SU-DHL-6 (cell line): Measurements from ENCODE around the gene PRDM10.

Experiments used
- H2AFZ ChIP-seq: fragments of 200-600 bp; sonication (generic); 2 replicates; pipeline ENCODE4 v1.6.1; 2014; ENCODE audit warnings: low read depth, mild to moderate bottlenecking, moderate library complexity, mixed read lengths, antibody characterized with exemption, low read length; ENCODE audit not compliant: severe bottlenecking
- H3F3A ChIP-seq: fragments of 200-600 bp; shearing (Covaris generic); 2 replicates; pipeline ENCODE4 v1.6.0; 2016; ENCODE audit warnings: antibody characterized with exemption, mild to moderate bottlenecking; ENCODE audit not compliant: insufficient read depth
- H3K27ac ChIP-seq: fragments of 200-600 bp; sonication (generic); 2 replicates; pipeline ENCODE4 v1.5.1; 2016; ENCODE audit warnings: low read depth, mild to moderate bottlenecking, low read length, moderate library complexity, mixed read lengths
- H3K27me3 ChIP-seq: fragments of 200-600 bp; sonication (generic), shearing (Covaris generic); 2 replicates; pipeline ENCODE4 v1.6.0; 2014; ENCODE audit warnings: mild to moderate bottlenecking, low read length
- H3K36me3 ChIP-seq: fragments of 200-600 bp; sonication (generic); 2 replicates; pipeline ENCODE4 v1.6.1; 2014; ENCODE audit warnings: mild to moderate bottlenecking, low read length, mixed read lengths
- H3K4me2 ChIP-seq: fragments of 300-600, 200-600 bp; shearing (Covaris generic), sonication (generic); 2 replicates; pipeline ENCODE4 v1.6.0; 2014; ENCODE audit warnings: low read length, low read depth, mild to moderate bottlenecking; ENCODE audit not compliant: poor library complexity, severe bottlenecking
- H3K4me3 ChIP-seq: fragments of 200-600 bp; sonication (generic); 2 replicates; pipeline ENCODE4 v1.5.1; 2014; ENCODE audit warnings: antibody characterized with exemption, low read length, mild to moderate bottlenecking, mixed read lengths; ENCODE audit not compliant: insufficient read depth, poor library complexity, severe bottlenecking
- H3K79me2 ChIP-seq: fragments of 200-600 bp; sonication (generic); 2 replicates; pipeline ENCODE4 v1.6.1; 2014; ENCODE audit warnings: mild to moderate bottlenecking, low read length, moderate library complexity; ENCODE audit not compliant: insufficient read depth
- H3K9ac ChIP-seq: fragments of 200-600 bp; sonication (generic); 2 replicates; pipeline ENCODE4 v1.7.0; 2014; ENCODE audit warnings: mild to moderate bottlenecking, low read length
- H3K9me2 ChIP-seq: fragments of 200-600 bp; sonication (generic); replicated peaks from 2 replicates; pipeline ENCODE4 v1.6.1; 2014; ENCODE audit warnings: low read length; ENCODE audit not compliant: insufficient read depth
- H3K9me3 ChIP-seq: fragments of 200-600 bp; sonication (generic); 2 replicates; pipeline ENCODE4 v1.6.1; 2014; ENCODE audit warnings: low read length, mixed read lengths; ENCODE audit not compliant: insufficient read depth
- H4K20me1 ChIP-seq: fragments of 200-600 bp; sonication (generic); 2 replicates; pipeline ENCODE4 v1.6.1; 2014; ENCODE audit warnings: low read depth, mild to moderate bottlenecking, antibody characterized with exemption, low read length, moderate library complexity, mixed read lengths
- CTCF ChIP-seq: fragments of 200-600 bp; sonication (generic); IDR thresholded peaks from one replicate; pipeline ENCODE4 v1.5.1; 2017; ENCODE audit warnings: antibody characterized with exemption, mild to moderate bottlenecking, low read length, moderate library complexity; ENCODE audit not compliant: insufficient read depth, poor library complexity, severe bottlenecking
- EZH2phosphoT487 ChIP-seq: fragments of 200-600 bp; sonication (generic), shearing (Covaris generic); conservative IDR thresholded peaks from 2 replicates; pipeline ENCODE4 v1.6.1; 2018; ENCODE audit warnings: mild to moderate bottlenecking, antibody characterized with exemption, low read length, moderate library complexity, mixed read lengths

PRDM10 gene

GRCh38 chr11:129865701-129866100, 136.9 kb downstream of the PRDM10 start:
- H3K9me3 ChIP-seq, result no peaks in the 10 kb centered on the region
- TF ChIP-seq EZH2phosphoT487 (no peak), CTCF (no peak)
- no peaks in the 10 kb centered on the region for H3K36me3 ChIP-seq
- no peaks in the 10 kb centered on the region for H4K20me1 ChIP-seq
- no peak overlapping the region for H3K4me3 ChIP-seq
- no peaks in the 10 kb centered on the region for H3F3A ChIP-seq
- H3K27ac ChIP-seq, result no peak overlapping the region
- no peak overlapping the region for H2AFZ ChIP-seq
- no peak overlapping the region for H3K4me2 ChIP-seq
- H3K9me2 ChIP-seq, result no peaks in the 10 kb centered on the region
- H3K27me3 ChIP-seq, result no peaks in the 10 kb centered on the region
- no peaks in the 10 kb centered on the region for H3K79me2 ChIP-seq
- H3K9ac ChIP-seq, result no peak overlapping the region

- H4K20me1 ChIP-seq, result no peaks in the 10 kb centered on the region
- no peaks in the 10 kb centered on the region for H3K27me3 ChIP-seq
- H3K79me2 ChIP-seq, result no peaks in the 10 kb centered on the region
- no peak overlapping the region for H3K4me2 ChIP-seq
- no peak overlapping the region for H2AFZ ChIP-seq
- no peaks in the 10 kb centered on the region for H3F3A ChIP-seq
- no peak for TF ChIP-seq EZH2phosphoT487
- no peak for TF ChIP-seq CTCF
- no peak overlapping the region for H3K9ac ChIP-seq
- H3K4me3 ChIP-seq, result no peak overlapping the region
- no peaks in the 10 kb centered on the region for H3K36me3 ChIP-seq
- H3K27ac ChIP-seq, result no peak overlapping the region
- no peaks in the 10 kb centered on the region for H3K9me2 ChIP-seq
- H3K9me3 ChIP-seq, result no peaks in the 10 kb centered on the region
Measured at GRCh38 chr11:129864811-129865210, 137.8 kb downstream of the PRDM10 start.

- H4K20me1 ChIP-seq, result no peaks in the 10 kb centered on the region
- H3K27me3 ChIP-seq, result no peaks in the 10 kb centered on the region
- H3K9ac ChIP-seq, result no peak overlapping the region
- H3K9me2 ChIP-seq, result no peaks in the 10 kb centered on the region
- H3F3A ChIP-seq, result no peaks in the 10 kb centered on the region
- H3K4me3 ChIP-seq, result no peak overlapping the region
- no peak overlapping the region for H3K4me2 ChIP-seq
- no peaks in the 10 kb centered on the region for H3K9me3 ChIP-seq
- no peak for TF ChIP-seq EZH2phosphoT487
- H3K27ac ChIP-seq, result no peak overlapping the region
- H2AFZ ChIP-seq, result no peak overlapping the region
- H3K79me2 ChIP-seq, result no peaks in the 10 kb centered on the region
- no peaks in the 10 kb centered on the region for H3K36me3 ChIP-seq
Measured at GRCh38 chr11:129861702-129862522, 140.7 kb downstream of the PRDM10 start.

- Histone ChIP-seq H3K27ac (no peak overlapping the region), H3F3A (no peaks in the 10 kb centered on the region), H3K4me3 (no peak overlapping the region), H3K27me3 (no peaks in the 10 kb centered on the region), H3K36me3 (no peaks in the 10 kb centered on the region), H3K9ac (no peak overlapping the region), H3K79me2 (no peaks in the 10 kb centered on the region), H3K9me3 (no peaks in the 10 kb centered on the region), H2AFZ (no peak overlapping the region), H3K4me2 (no peak overlapping the region), H3K9me2 (no peaks in the 10 kb centered on the region), H4K20me1 (no peaks in the 10 kb centered on the region)
- TF ChIP-seq CTCF, result no peak
- TF ChIP-seq EZH2phosphoT487, result no peak
Measured at GRCh38 chr11:129856036-129856435, 146.6 kb downstream of the PRDM10 start.
